Heart left ventricle (tissue), 13 donors: Measurements from ENCODE around the gene FHL1.

Source experiments
- POLR2A ChIP-seq, 2 donors: fragments of 450-650 bp; IDR thresholded peaks; one replicate each; pipeline ENCODE4 v1.6.1; 2017; ENCODE audit warnings: antibody characterized with exemption in 2 of 2, mild to moderate bottlenecking in 2 of 2, moderate library complexity in 2 of 2
- TF ChIP-seq, protein P1 (sequence below), 12 donors: fragments of 200-600 bp; sonication (generic) in 4 of 12; IDR thresholded peaks; one replicate each; pipeline versions ENCODE4 v1.5.0 to v1.8.0; 2018 to 2022; ENCODE audit warnings: antibody characterized with exemption in 12 of 12, mild to moderate bottlenecking in 5 of 12
- donor health status: ischemic (EF 13 %, LVEDD 7.1; RV severe dilation, severe dysfunction).
- donor health status: DM: no; HTN: yes; CAD: no.
- donor health status: DM: no; HTN: no; CAD: no.
- donor health status: ischemic (EF 25% LVEDD 6.9; RV normal size, moderate dysfunction).
- donor health status: ischemic (EF 25% LVEDD 5.7; RV mildly dilated, moderate dysfunction).
- donor health status: ischemic (EF 35%, LVEDD 5.7; RV mildly dilated, moderate dysfunction).
- donor health status: nonischemic (EF 11% LVEDD 7.7; RV severe dilation, severe dysfunction).
- donor health status: DM: yes; HTN: yes; CAD: no.
- donor health status: PGD.
- donor health status: ischemic (EF 29% LVEDD 5.4; RV normal size, mild dysfunction).
- donor health status: nonischemic (EF 23%, LVEDD 6.1; RV moderate dilation, normal function).

DNA sequence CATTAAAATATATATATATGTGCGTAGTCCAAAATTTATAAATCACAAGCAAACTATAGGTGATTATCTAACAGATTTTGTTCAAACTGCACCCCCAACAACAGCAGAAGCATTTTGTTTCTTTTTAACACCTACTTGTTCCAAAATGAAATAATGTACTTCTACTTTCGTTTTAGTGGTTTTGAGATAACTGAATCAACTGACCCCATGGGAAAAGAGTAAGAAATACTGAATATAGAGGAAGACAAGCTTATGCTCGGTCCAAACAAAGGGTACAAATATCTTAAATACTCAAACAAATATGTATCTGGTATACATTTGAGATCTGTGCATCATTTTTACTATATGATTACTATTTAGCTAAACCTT is 81.5 kb downstream of the FHL1 start:
- TF ChIP-seq, protein P1, sequence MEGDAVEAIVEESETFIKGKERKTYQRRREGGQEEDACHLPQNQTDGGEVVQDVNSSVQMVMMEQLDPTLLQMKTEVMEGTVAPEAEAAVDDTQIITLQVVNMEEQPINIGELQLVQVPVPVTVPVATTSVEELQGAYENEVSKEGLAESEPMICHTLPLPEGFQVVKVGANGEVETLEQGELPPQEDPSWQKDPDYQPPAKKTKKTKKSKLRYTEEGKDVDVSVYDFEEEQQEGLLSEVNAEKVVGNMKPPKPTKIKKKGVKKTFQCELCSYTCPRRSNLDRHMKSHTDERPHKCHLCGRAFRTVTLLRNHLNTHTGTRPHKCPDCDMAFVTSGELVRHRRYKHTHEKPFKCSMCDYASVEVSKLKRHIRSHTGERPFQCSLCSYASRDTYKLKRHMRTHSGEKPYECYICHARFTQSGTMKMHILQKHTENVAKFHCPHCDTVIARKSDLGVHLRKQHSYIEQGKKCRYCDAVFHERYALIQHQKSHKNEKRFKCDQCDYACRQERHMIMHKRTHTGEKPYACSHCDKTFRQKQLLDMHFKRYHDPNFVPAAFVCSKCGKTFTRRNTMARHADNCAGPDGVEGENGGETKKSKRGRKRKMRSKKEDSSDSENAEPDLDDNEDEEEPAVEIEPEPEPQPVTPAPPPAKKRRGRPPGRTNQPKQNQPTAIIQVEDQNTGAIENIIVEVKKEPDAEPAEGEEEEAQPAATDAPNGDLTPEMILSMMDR (IDR thresholded peaks at IDR 0.05) = no peak
- TF ChIP-seq POLR2A (IDR thresholded peaks at IDR 0.05) = no peak
